ENCODE data around the gene ITPK1. TPM values are rescaled to one million over a fixed set of nuclear protein-coding genes. Genes with fewer than 3 reads are reported as not detected.

Gene ITPK1
- total RNA-seq, 2 donors from 2014 or later, result 53.4 to 61.8 TPM

DNA sequence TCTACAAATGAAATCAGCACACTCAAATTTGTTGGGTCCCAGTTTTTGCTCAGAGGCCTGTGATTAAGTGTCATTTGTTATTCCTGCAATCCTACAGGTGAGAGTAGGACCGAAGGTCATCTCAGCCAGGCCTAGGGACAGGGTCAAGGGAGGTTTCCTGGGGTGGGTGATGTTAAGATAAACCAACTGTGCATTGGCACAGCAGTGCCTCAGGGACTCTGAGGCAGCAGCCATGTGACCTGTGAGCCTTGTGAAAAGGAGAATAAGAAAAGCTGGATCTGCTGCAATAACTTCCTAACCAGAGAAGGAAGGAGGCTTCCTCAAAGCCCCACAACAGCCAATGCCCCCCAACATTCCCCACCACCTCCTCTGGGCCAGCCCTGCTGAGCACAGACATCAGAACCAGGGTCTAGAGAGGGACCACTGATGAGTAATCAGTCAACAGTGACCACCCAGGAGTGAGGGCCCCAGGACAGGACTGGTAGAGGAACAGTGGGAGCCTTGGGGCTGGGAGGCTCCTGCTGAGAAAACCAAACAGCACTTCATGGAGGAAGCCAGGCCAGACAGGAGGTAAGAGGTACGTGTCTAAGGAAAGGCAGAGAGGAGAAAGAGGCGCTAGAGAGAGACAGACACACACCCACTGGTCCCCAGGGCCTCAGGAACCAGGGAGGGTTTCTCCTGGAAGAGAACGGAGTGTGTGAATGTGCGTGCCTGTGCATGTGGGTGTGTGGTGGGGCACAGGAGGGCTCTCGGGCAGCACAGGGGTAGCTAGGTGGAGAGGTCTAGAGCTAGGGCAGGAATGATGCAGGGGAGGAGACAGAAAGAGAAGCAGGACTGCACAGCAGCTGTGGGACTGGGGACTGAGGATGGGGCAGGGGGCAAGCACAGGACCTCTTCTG is 82.4 kb downstream of the ITPK1 start:
- peak in 1 of 2 donors; percentile 3 for ATAC-seq (replicated peaks in 1 of 2)
- no peaks in the 10 kb centered on the region for H3K9me3 Mint-ChIP-seq
- H3K4me1 Mint-ChIP-seq (ENCODE audit: low read depth), result peaks cover 24% of the 10 kb centered on the region
- peak overlapping the region; percentile 82 for H3K27ac Mint-ChIP-seq
- H3K36me3 Mint-ChIP-seq (ENCODE audit: insufficient read depth in 2 of 2), result no peaks in the 10 kb centered on the region
- H3K4me3 Mint-ChIP-seq, result peak overlapping the region; percentile 45 to 59
- no peak for DNase-seq
- H3K27me3 Mint-ChIP-seq (ENCODE audit: low read depth), result no peaks in the 10 kb centered on the region

DNA sequence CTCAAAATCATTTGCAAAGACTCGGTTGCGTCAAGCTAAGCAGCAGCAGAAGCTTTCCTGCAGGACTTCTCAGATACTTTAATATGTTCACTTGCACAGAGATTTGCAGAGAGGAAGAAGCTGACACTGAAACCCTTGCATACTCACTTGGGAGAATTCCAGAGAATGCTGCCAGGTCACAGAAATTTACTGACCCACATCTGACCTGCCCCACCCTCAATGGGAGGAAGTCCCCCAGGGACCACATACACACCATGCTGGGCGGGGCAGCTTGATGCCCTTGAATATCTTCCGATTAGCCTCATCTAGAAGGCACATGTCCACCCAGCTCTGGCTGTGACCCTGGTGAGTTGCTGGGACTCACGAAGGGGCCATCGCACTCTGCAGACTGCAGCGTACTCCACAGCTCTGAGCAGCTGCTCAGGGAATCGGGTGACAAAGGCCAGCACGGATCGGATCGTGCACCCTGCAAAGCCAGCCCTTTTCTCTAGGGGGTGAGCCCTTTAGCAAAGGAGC is 83.2 kb downstream of the ITPK1 start:
- Mint-ChIP-seq H3K27ac (no peak overlapping the region), H3K4me3 (no peak overlapping the region), H3K4me1 (ENCODE audit: low read depth) (peaks cover 24% of the 10 kb centered on the region), H3K36me3 (ENCODE audit: insufficient read depth in 2 of 2) (no peaks in the 10 kb centered on the region), H3K27me3 (ENCODE audit: low read depth) (no peaks in the 10 kb centered on the region), H3K9me3 (no peaks in the 10 kb centered on the region)
- ATAC-seq (replicated peaks in 1 of 2) (no peak), DNase-seq (no peak)

DNA sequence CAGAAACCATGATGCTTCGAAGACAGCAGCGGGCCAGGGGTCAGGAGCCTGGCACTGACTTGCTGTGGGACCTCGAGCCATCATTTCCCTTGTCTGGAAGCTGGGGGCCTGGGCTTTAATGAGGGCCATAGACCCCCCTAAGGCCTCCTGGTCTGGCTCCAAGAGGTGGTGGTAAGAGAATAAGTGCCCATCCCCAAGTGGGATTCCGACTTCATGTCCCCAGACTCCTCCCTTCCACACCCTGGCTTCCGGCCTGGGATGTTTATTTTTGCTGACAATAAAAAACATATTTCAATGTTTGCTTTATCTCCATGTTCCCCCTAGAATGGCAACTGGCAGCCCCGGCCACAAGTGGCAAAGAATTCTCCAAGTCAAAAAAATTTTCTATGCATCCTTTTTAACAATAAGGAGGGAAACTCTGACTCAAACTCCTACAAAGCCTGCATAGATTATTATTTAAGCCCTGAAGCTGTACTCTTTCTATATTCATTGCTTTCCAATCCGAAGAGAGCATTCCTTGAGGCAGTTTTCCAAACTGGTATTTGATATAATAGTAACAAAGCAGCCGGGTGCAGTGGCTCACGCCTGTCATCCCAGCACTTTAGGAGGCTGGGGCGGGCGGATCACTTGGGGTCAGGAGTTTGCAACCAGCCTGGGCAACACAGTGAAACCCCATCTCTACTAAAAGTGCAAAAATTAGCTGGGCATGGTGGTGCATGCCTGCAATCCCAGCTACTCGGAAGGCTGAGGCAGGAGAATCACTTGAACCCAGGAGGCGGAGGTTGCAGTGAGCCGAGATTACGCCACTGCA is 84.0 kb downstream of the ITPK1 start:
- Mint-ChIP-seq H3K27ac (no peak overlapping the region), H3K27me3 (ENCODE audit: low read depth) (no peaks in the 10 kb centered on the region), H3K4me1 (ENCODE audit: low read depth) (peaks cover 24% of the 10 kb centered on the region), H3K9me3 (no peaks in the 10 kb centered on the region), H3K36me3 (ENCODE audit: insufficient read depth in 2 of 2) (no peaks in the 10 kb centered on the region), H3K4me3 (no peak overlapping the region)
- no peak for DNase-seq
- ATAC-seq (replicated peaks in 1 of 2), result no peak

DNA sequence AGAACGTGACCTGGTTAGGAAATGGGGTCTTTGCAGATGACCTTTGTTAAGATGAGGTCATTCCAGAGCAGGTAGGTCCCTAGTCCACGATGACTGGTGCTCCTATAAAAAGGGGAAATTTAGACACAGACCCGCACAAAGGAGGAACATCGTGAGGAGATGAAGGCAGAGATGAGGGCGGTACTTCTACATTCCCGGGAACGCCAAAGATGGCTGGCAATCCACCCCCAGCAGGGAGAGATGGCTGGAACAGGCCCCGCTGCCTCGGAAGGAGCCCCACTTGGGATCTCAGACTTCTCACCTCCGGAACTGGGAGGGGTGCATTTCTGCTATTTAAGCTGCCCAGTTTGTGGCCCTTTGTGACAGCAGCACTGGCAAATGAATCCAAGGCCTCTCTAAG is 85.0 kb downstream of the ITPK1 start:
- Mint-ChIP-seq H3K4me3 (no peak overlapping the region), H3K27me3 (ENCODE audit: low read depth) (no peaks in the 10 kb centered on the region), H3K36me3 (ENCODE audit: insufficient read depth in 2 of 2) (no peaks in the 10 kb centered on the region), H3K4me1 (ENCODE audit: low read depth) (peaks cover 24% of the 10 kb centered on the region), H3K9me3 (no peaks in the 10 kb centered on the region), H3K27ac (no peak overlapping the region)
- DNase-seq (no peak), ATAC-seq (replicated peaks in 1 of 2) (no peak)

DNA sequence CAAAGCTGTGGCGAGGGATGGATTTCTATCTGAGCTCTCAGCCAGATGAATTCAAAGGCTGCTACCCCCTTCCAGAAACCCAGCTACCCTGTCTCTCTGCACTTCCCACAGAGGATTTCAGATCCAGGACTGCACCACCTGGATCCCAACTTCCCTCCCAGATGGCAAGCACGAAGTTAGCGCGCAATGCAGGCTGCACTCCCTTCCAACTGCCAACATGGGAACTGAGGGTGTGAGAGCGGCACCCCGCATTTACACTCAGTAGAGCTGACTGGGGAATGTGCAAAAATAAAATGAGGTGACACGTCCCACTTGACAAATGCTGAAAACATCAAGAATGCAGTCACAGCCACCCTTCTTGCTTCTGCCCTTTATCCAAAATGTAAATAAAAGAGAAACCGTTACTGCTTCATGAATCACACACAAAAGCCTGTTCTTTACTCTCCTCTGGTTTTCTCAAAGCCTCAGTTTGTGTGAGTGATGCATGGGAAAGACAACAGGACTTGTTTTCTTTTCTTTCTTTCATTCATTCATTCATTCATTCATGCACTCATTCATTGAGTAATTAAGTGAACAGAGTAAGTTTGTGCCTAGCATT is 85.7 kb downstream of the ITPK1 start:
- no peak for ATAC-seq (replicated peaks in 1 of 2)
- no peaks in the 10 kb centered on the region for H3K36me3 Mint-ChIP-seq (ENCODE audit: insufficient read depth in 2 of 2)
- H3K4me3 Mint-ChIP-seq, result no peak overlapping the region
- no peaks in the 10 kb centered on the region for H3K9me3 Mint-ChIP-seq
- DNase-seq, result no peak
- H3K27ac Mint-ChIP-seq, result no peak overlapping the region
- H3K27me3 Mint-ChIP-seq (ENCODE audit: low read depth), result no peaks in the 10 kb centered on the region
- peaks cover 24% of the 10 kb centered on the region for H3K4me1 Mint-ChIP-seq (ENCODE audit: low read depth)

DNA sequence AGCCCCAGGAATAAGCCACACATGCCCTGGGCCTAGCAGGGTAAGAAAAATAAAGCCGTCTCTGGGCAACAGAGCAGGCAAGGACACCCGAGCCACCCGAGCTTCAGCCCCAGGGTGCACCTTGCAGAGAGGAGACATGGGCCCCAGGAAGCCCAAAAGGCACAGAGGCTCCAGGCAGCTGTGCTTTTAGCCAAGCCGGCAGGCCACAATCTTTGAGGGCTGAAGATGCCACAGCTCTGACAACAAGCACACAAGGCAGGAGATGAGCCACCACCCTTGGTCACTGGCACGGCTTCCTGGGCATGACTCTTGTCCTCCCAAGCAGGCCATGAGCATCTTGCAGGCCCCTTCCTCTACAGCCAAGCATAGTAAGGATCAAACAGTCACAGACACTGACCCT is 86.3 kb downstream of the ITPK1 start:
- Mint-ChIP-seq H3K4me3 (no peak overlapping the region), H3K27me3 (ENCODE audit: low read depth) (no peaks in the 10 kb centered on the region), H3K9me3 (no peaks in the 10 kb centered on the region), H3K4me1 (ENCODE audit: low read depth) (peaks cover 21% of the 10 kb centered on the region), H3K36me3 (ENCODE audit: insufficient read depth in 2 of 2) (no peaks in the 10 kb centered on the region), H3K27ac (no peak overlapping the region)
- DNase-seq, result no peak
- ATAC-seq (replicated peaks in 1 of 2), result no peak

DNA sequence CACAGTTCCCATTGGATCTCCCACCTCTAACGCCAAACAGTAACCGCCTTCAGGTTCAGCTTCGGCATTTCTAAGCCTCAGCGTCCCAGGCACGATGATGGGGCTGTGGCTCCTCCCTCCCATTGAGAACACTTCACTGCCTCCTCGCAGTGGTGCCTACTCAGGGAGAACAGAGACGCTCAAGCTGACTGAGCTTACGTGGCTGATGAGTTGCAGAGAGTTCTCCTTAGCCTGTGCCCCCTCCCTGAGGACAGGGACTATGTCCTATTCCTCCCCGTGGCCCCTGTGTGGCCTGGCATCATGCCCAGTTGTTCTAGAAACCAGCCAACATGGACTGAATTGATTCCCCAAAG is 87.0 kb downstream of the ITPK1 start:
- no peak overlapping the region for H3K4me3 Mint-ChIP-seq
- no peaks in the 10 kb centered on the region for H3K9me3 Mint-ChIP-seq
- ATAC-seq (replicated peaks in 1 of 2) (no peak), DNase-seq (no peak)
- H3K4me1 Mint-ChIP-seq (ENCODE audit: low read depth), result peaks cover 15% of the 10 kb centered on the region
- no peak overlapping the region for H3K27ac Mint-ChIP-seq
- H3K36me3 Mint-ChIP-seq (ENCODE audit: insufficient read depth in 2 of 2), result no peaks in the 10 kb centered on the region
- H3K27me3 Mint-ChIP-seq (ENCODE audit: low read depth), result no peaks in the 10 kb centered on the region

DNA sequence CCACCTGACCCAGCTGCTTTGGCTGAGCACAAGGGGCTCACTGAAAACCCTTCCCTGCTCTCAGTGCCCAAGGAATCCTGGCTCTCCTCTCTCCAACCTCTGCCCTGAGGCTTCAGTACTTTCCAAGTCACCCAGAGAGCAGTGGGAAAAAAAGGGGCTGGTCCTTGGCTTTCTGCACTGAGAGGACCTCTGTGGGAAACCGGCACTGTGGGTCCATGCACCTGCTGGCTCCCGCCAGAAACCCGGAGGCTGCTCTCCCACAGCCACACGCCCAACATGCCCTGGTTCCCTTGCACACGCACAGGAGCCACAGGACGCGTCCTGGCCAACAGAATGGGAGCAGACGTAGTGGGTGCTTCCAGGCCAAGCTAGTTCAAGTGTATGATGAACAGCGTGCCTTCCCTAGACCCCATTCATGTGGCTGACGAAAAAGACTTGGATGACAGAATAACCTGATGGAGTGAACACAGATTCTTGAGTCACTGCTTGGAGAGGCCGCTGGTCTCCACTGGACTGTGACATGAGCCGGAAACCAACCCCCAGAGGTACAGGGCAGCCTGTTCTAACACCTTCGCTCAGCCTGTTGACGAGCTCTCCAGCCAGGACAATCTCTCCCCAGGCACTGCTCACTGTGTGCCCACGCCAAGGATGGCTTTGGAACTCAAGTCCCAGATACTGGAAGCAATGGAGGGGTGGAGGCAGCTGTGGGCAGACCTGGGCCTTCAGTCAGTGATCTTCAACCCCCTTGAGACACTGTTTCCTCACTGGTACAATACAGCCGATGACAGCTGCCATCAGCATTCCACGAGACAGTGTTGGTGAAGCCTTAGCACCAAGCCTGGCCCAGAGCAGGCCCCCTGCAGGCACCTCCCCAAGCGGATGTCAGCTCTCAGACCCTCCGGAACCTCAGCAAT is 87.7 kb downstream of the ITPK1 start:
- Mint-ChIP-seq H3K9me3 (no peaks in the 10 kb centered on the region), H3K27me3 (ENCODE audit: low read depth) (no peaks in the 10 kb centered on the region), H3K4me1 (ENCODE audit: low read depth) (peaks cover 12% of the 10 kb centered on the region), H3K27ac (no peak overlapping the region), H3K4me3 (no peak overlapping the region), H3K36me3 (ENCODE audit: insufficient read depth in 2 of 2) (no peaks in the 10 kb centered on the region)
- DNase-seq, result no peak
- no peak for ATAC-seq (replicated peaks in 1 of 2)

DNA sequence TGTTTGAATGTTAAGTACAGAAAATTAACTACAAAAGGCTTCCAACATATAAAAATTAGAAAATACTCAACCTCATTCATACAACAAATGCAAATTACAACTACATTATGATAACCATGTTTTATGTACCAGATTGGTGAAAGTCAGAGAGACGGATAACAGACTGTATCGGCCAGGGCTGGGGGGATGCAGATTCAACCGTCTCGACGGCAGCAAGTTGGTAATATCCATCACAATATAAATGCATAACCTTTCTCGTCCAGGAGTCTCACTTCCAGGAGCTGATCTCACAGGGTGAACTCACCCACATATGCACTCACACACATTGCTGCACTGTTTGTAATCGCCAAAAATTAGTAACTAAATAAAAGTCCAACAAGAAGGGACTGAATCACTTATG is 89.4 kb downstream of the ITPK1 start:
- ATAC-seq (replicated peaks in 1 of 2) (no peak), DNase-seq (no peak)
- no peak overlapping the region for H3K27ac Mint-ChIP-seq
- H3K9me3 Mint-ChIP-seq, result no peaks in the 10 kb centered on the region
- H3K4me3 Mint-ChIP-seq, result no peak overlapping the region
- peaks cover 16% of the 10 kb centered on the region for H3K4me1 Mint-ChIP-seq (ENCODE audit: low read depth)
- no peaks in the 10 kb centered on the region for H3K27me3 Mint-ChIP-seq (ENCODE audit: low read depth)
- H3K36me3 Mint-ChIP-seq (ENCODE audit: insufficient read depth in 2 of 2), result no peaks in the 10 kb centered on the region

DNA sequence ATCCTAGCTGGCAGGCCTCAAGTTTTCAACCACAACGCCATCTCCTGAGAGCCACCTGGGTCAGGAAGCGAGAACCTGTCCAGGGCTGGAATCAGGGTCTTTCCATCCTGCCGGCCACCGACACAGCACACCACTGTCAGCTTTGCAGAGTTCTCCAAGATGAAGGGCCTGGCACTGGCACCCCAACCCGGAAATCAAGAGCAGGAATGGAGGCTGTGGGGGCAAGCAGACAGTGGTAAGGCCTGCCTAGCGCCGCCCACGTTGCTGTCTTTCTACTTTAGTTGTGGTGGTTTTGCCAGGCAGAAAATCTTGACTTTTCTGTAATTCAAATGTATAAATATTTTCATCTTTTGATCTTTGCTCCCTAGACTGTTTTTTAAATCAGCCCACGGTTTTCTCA is 90.7 kb downstream of the ITPK1 start:
- DNase-seq, result peak; percentile 20 to 21
- ATAC-seq (replicated peaks in 1 of 2), result peak; percentile 41 to 53
- H3K4me1 Mint-ChIP-seq (ENCODE audit: low read depth), result peaks cover 23% of the 10 kb centered on the region
- no peaks in the 10 kb centered on the region for H3K9me3 Mint-ChIP-seq
- H3K27me3 Mint-ChIP-seq (ENCODE audit: low read depth), result no peaks in the 10 kb centered on the region
- no peaks in the 10 kb centered on the region for H3K36me3 Mint-ChIP-seq (ENCODE audit: insufficient read depth in 2 of 2)
- H3K27ac Mint-ChIP-seq, result peak overlapping the region; percentile 88
- no peak overlapping the region for H3K4me3 Mint-ChIP-seq

DNA sequence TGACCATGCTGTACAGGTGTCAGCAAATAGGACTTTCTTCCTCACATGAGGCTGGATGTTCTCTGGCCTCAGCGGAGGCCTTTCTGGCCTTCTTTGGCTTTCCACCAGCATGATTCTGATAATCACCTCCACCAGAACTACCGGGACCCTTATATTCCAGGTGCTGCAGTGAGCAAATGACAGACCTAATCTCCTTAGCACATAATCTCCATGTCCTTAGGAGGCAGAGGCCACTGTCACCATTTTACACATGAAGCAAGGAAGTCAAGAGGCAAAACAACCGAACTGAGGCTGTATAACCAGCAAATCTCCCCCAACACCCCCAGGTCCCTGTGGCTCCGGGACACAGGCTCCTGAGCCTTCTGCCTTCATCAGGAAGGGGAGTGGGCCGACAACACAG is 91.2 kb downstream of the ITPK1 start:
- no peak overlapping the region for H3K4me3 Mint-ChIP-seq
- no peaks in the 10 kb centered on the region for H3K36me3 Mint-ChIP-seq (ENCODE audit: insufficient read depth in 2 of 2)
- no peak for ATAC-seq (replicated peaks in 1 of 2)
- no peak overlapping the region for H3K27ac Mint-ChIP-seq
- H3K4me1 Mint-ChIP-seq (ENCODE audit: low read depth), result peaks cover 23% of the 10 kb centered on the region
- no peaks in the 10 kb centered on the region for H3K9me3 Mint-ChIP-seq
- no peak for DNase-seq
- H3K27me3 Mint-ChIP-seq (ENCODE audit: low read depth), result no peaks in the 10 kb centered on the region

DNA sequence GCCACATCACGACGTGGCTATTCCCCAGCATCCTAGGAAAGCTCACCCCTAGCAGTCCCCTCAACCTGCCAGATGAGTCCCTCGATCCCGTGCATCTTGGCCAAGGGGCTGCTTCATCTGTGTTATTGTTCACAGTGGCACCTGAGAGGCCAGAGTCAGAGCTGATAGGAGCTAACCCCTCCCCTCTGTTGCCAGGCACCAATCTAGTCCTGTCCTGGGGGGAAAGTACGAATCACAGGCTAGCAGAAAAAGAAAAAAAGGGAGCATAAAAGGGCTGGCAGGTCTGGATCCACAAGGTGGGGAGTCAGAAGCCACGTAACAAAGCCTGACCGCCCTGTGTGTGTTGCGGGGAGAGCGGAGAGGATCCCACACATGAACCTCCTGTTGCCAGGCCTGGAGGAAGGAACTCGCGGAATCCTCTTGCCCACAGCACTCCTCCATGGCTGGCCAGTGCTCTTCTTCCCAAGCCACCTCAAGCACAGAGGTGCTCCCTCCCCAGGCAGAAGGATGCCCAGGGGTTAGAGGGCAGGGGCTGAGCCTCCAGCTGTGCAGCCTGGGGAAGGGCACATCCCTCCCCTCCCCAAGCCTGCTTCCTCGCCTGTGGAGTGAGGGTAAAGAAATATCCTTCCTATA is 91.8 kb downstream of the ITPK1 start:
- Mint-ChIP-seq H3K4me3 (no peak overlapping the region), H3K4me1 (ENCODE audit: low read depth) (peaks cover 23% of the 10 kb centered on the region), H3K27ac (no peak overlapping the region), H3K36me3 (ENCODE audit: insufficient read depth in 2 of 2) (no peaks in the 10 kb centered on the region), H3K9me3 (no peaks in the 10 kb centered on the region), H3K27me3 (ENCODE audit: low read depth) (no peaks in the 10 kb centered on the region)
- ATAC-seq (replicated peaks in 1 of 2) (no peak), DNase-seq (no peak)

Data from activated T-cell treated with anti-CD3 and anti-CD28 coated beads, Interleukin-2, amount 50 U/mL, for 72 hours (primary cell).